Activated effector memory CD4-positive, alpha-beta T cell treated with anti-CD3 and anti-CD28 coated beads, Interleukin-2, amount 50 U/mL, for 16 hours (primary cell): ENCODE measurements around the gene ANAPC5.

Experiments
- DNase-seq: peaks from one replicate; pipeline ENCODE4 v3.0.0-alpha.2; 2020

The ANAPC5 gene

GRCh38 chr12:121366063-121366459, 13.8 kb upstream of the ANAPC5 start:
- no peak for DNase-seq

GRCh38 chr12:121365416-121366062, 13.3 kb upstream of the ANAPC5 start:
- no peak for DNase-seq

- DNase-seq: no peak
Measured at GRCh38 chr12:121364683-121365121, 12.5 kb upstream of the ANAPC5 start.

GRCh38 chr12:121358073-121358472, 5.9 kb upstream of the ANAPC5 start:
- no peak for DNase-seq

- DNase-seq: no peak
Measured at GRCh38 chr12:121357331-121357730, 5.1 kb upstream of the ANAPC5 start.

DNA sequence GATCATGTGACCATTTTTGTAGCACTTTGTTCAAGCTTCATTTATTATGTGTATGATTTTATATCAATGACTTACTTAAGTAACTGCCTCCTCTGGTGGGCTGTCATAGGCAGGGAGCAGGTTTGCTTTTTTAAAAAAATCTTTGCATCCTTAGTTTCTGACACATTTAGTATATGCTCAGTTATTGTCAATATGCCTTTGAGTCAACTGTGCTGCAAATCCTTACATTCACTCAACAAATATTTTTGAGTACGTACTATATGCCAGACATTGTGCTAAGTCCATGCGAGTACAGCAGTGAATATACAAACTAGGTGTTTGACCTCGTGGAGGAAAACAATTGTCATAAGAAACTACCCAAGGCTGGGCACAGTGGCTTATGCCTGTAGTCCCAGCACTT, 4.4 kb upstream of the ANAPC5 start:
- DNase-seq: no peak

DNA sequence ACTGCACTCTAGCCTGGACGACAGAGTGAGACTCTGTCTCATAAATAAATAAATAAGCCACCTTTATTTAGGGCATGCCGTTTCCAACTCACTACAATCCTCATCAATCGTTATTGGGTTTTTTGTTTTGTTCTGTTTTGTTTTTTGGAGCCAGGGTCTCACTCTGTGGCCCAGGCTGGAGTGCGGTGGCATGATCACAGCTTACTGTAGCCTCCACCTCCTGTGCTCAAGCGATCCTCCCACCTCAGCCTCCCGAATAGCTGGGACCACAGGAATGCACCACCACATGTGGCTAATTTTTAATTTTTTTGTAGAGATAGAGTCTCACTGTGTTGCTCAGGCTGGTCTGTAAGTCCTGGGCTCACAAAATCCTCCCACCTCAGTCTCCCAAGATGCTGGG, 3.6 kb upstream of the ANAPC5 start:
- DNase-seq: no peak

GRCh38 chr12:121352682-121353018, 439 bp upstream of the ANAPC5 start:
- no peak for DNase-seq

GRCh38 chr12:121346747-121347146, 5.5 kb downstream of the ANAPC5 start:
- no peak for DNase-seq

GRCh38 chr12:121345151-121345815, 6.9 kb downstream of the ANAPC5 start:
- DNase-seq: no peak

GRCh38 chr12:121344506-121344905, 7.7 kb downstream of the ANAPC5 start:
- DNase-seq: no peak

DNA sequence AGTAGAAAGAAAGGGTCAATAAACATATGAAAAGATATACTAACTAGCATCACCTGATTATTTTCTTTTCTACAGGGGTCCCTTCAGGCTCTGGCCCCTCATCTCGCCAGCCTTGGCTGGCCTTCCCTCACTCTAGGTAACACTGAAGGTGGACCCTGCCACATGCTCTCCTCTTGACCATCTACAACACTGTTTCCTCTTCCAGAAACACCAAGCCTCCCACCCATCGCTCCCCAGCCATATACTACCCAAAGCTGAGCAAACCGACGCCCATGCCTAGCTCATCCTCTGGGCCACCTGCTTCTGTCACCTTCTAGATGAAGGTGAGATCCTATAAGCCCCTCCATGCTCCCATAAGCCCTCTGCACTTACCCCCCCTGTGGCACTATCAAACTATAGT, 14.8 kb downstream of the ANAPC5 start:
- no peak for DNase-seq

- no peak for DNase-seq
Measured at GRCh38 chr12:121334513-121335343, 17.5 kb downstream of the ANAPC5 start.

GRCh38 chr12:121333747-121334146, 18.5 kb downstream of the ANAPC5 start:
- DNase-seq: no peak

DNA sequence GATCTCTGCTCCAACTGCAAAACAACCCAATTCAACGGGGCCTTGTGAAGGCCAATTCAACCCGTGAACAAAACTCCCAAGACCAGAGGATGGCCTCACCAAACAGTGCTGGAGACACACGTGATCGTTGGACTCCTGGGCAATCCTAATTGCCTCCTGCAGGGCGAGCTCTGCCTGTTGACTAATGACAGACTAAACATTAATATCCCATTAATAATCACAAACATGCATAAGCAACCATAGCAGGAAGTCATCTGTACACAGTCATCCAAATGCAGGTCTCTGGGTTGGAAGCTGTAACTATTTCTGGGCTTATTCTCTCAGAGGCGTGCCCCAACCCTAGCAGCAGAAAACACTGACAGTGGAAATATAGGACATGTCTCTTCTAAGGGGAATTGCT, 21.0 kb downstream of the ANAPC5 start:
- no peak for DNase-seq

GRCh38 chr12:121330692-121331091, 21.5 kb downstream of the ANAPC5 start:
- no peak for DNase-seq

DNA sequence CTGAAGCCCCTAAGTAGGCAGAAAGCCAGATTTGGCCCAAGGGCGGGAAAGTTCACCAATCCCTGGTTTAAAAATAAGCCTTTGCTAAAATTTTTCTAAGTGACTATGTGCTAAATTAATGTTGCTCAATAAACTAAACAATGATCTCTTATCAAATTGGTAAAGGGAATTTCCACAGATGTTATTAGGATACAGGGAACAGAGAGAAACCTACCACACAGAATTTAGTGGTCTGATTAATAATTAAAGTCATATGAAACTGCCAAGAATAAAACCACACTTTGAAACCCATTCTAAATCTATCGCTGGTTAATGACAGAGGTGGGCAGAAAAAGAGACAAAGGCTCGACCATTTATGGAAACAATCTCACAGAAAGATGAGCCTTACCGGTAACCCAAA, 22.0 kb downstream of the ANAPC5 start:
- DNase-seq: no peak

DNA sequence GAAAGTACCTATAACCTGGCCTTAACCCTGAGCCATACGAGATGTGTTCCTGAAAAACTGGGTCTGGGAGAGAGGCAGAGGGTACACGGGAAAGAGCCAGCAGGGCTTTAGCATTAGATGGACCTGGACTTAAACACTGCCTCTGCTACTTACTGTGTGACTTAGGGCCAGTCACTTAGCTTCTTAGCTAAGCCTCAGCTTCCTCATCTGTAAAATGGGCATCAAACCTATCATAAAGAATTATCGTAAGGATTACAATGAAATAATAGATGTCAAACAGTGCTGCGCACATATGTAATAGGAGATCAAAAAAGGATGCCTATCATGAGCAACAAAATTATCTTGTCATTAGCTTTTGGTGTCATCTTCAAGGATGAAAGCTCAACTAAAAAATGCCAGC, 23.6 kb downstream of the ANAPC5 start:
- DNase-seq: no peak

DNA sequence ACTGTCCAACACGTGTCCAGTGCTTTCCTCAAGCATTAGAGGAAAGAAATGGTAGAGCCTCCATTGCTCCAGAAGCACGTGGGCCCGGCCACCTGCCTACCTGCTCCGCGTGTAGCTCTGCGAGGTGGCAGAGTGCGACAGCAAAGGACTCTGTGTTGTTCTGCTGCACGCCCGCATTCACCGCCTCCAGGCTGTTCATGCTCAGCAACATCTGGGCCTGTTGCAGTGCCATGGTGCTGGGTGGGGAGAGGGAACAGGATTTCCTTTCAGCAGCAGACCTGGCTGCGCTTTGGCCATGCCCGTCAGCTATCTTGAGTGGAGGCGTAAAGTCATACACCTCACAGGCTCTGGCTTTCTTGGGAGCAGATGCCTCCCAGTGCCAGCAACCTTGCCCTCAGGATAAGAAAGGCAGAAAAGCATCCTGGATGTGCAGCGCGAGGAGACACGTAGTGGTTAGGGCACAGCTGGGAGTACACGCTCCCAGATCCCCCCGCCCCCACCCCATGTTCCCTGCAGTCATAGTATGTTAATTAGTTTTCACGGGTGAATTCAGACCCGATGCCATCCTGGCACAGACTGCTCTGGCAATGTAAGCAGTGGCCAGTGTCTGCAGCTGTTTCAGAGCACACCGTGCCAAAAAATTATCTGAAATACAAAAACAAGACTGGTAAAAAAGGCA, 25.1 kb downstream of the ANAPC5 start:
- no peak for DNase-seq

GRCh38 chr12:121325922-121326396, 26.3 kb downstream of the ANAPC5 start:
- DNase-seq: no peak

DNA sequence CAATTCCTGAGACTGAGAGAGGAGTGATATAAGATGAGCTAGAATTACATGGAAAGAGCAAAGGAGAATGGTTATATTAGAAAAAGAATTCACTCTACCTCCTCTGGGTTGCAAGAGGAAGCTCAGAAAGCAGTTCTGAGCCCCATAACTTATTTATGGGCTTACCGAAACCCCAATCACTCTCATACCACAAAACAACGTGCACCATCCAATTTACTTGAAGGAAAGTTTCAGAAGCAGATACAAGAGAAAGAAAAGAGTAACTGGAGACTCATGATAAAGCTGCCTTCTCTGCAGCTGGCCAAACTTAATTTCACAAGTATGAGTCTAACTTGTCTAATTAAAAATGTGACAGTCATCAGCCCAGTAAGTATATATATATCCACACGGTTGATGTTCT, 28.3 kb downstream of the ANAPC5 start:
- no peak for DNase-seq

- no peak for DNase-seq
Measured at GRCh38 chr12:121318121-121318520, 34.1 kb downstream of the ANAPC5 start.

- DNase-seq: no peak
Measured at GRCh38 chr12:121314431-121314830, 37.8 kb downstream of the ANAPC5 start.
